ENCODE data around the gene IMMP2L.

The IMMP2L gene

GRCh38 chr7:111554086-111554485, 8.2 kb downstream of the IMMP2L start:
- H3K27ac ChIP-seq: no peak overlapping the region
- no peak for TF ChIP-seq ZFX (IDR thresholded peaks at IDR 0.05)
- no peak for TF ChIP-seq CTCF (conservative IDR thresholded peaks at IDR 0.05)

DNA sequence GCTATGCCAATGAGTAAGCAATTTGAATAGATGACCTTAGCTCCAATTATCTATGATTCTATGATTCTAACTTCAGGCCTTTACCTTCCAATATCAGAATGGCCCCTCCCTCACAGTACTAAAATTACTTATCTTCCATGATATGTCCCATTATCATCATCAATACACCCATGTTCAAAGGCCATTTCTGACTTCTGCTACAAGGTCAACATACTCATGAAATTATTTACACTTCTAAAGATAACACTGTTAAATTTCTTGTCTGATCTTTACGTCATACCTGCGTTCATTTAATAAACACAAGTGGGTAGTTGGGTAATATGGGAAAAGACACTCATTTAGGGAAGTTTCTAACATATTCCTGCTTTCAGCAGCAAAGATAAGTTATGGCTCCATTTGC, 21.2 kb downstream of the IMMP2L start:
- TF ChIP-seq CTCF (conservative IDR thresholded peaks at IDR 0.05) (no peak), ZFX (IDR thresholded peaks at IDR 0.05) (no peak)
- no peak overlapping the region for H3K27ac ChIP-seq

DNA sequence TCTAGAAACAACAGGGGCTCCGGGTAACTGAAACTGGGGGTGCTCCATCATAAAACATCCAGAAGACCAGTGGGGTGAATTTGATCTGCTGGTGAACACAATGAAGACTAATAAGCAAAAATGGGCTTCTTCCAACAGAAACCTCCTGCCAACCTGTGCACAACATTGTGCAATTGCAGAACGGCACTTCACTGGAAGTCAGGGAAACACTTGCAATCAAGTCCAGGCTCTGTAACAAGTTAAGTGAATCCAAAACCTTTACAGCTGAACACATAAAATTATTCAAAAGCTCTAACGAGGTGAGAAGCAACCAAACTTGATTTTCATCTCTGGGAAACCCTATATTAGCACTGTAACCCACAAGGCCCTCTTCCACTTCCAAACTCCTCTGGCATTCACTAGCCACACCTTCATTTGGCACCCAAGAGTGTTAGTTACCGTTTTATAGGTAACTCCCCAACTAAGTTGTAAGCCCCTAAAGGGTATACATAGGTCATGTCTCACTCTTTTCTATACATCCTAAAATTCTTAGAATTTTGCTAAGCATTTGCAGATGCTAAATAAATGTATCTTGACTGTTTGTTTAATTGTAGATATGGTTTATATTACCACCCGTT, 22.0 kb downstream of the IMMP2L start:
- H3K27ac ChIP-seq: no peak overlapping the region
- TF ChIP-seq CTCF (conservative IDR thresholded peaks at IDR 0.05): no peak
- no peak for TF ChIP-seq ZFX (IDR thresholded peaks at IDR 0.05)

DNA sequence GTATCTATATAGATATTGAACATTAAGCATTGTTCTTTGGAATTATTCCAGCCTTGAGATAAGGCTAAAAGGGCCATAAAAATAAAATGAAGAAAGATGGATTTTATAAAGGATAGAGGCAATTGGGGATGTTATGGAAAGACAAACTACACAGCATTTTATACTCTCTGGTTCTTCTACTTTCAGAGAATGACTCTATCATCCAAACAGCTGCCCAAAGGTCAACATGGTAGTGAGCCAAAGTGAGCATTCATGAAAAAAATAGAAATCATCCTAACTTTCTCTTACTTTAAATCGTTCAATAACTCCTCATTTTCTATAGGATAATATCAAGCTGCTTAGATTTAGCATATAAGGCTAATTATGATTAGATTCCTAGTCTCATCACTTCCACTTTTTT, 25.2 kb downstream of the IMMP2L start:
- TF ChIP-seq ZFX (IDR thresholded peaks at IDR 0.05) (no peak), CTCF (conservative IDR thresholded peaks at IDR 0.05) (no peak)
- no peak overlapping the region for H3K27ac ChIP-seq

DNA sequence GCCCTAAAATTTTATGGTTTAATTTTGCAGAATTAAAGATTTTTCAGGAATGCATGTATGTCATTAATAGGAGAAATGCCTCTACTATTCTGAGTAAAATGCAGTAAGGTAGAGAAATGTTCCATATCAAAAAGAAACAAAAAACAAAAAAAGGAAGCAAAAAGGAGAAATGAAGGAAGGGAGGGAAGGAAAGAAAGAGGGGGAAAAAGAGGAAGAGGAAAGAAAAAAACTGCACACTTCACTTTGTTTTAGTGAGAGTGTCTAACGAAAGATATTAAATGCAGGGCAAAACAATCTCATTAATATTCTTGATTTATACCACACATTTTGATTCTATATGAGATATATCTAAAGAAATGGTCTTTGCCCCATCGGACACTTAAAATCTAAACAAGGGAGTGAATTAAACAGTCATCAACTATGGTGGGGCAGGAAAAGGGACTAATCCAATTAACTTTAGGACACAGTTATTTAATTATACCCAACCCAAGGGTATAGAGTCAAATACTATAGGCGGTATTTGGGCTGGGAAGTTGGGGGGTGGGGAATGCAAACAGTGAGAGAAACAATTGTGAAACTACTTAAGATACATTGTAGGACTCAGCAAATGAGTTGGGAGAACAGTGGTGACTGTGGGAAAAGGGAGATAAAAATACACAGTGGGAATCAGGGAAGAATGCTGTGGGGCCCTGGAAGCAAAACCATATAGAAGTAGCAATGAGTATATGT, 27.0 kb downstream of the IMMP2L start:
- TF ChIP-seq ZFX (IDR thresholded peaks at IDR 0.05): no peak
- TF ChIP-seq CTCF (conservative IDR thresholded peaks at IDR 0.05): no peak
- no peak overlapping the region for H3K27ac ChIP-seq

DNA sequence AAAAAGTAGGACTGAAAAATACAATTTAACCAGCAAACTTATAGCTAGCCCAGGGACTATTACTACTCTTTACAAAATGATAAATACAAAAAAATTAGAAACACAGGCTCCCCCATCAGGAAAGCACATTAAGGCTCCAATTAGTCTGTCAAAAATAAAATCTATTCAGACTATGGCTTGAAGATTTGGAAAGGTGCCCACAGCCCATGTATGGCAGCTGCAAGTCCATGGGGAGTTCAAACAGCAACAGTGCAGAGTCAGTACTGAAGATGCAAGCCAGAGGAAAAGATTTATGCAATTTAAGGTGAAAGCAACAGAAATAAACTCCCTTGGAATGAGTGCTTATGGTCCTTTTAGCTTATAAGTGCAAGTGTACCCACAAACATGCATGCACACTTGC, 29.7 kb downstream of the IMMP2L start:
- TF ChIP-seq CTCF (conservative IDR thresholded peaks at IDR 0.05) (no peak), ZFX (IDR thresholded peaks at IDR 0.05) (no peak)
- no peak overlapping the region; the same call in 1 of the 2 replicates for H3K27ac ChIP-seq

DNA sequence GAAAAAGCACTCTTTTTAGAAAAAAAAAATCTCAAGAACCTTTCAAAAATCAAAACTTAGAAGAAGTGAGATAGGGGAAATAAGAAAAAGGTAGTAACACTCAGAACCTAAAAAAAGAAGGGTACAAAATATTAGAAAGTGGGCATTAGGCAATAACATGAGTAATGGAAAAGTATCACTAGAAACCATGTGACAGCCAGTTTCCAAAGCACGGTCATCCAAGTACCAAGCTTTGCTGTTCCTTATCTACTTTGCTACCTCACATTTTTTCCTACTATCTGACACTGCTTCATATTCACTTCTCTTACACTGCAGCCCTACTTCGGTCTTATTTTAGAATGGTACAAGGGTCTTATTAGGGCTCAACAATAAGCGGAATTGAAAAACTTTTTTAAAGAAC, 30.3 kb downstream of the IMMP2L start:
- H3K27ac ChIP-seq: no peak overlapping the region
- TF ChIP-seq CTCF (conservative IDR thresholded peaks at IDR 0.05): no peak
- no peak for TF ChIP-seq ZFX (IDR thresholded peaks at IDR 0.05)

All from C4-2B (cell line).